Activated CD8-positive, alpha-beta memory T cell treated with anti-CD3 and anti-CD28 coated beads, Interleukin-2, amount 50 U/mL, for 24 hours (primary cell): Measurements from ENCODE around the gene ADGRB3.
"Not testable (repeated sequence)": the region's sequence is repeated elsewhere in the genome, so short reads cannot be mapped to it uniquely, and the experiment has no call there.

Source experiments
- DNase-seq: peaks from one replicate; pipeline ENCODE4 v3.0.0-alpha.2; 2020; ENCODE audit errors: extremely low read depth

The ADGRB3 gene

DNA sequence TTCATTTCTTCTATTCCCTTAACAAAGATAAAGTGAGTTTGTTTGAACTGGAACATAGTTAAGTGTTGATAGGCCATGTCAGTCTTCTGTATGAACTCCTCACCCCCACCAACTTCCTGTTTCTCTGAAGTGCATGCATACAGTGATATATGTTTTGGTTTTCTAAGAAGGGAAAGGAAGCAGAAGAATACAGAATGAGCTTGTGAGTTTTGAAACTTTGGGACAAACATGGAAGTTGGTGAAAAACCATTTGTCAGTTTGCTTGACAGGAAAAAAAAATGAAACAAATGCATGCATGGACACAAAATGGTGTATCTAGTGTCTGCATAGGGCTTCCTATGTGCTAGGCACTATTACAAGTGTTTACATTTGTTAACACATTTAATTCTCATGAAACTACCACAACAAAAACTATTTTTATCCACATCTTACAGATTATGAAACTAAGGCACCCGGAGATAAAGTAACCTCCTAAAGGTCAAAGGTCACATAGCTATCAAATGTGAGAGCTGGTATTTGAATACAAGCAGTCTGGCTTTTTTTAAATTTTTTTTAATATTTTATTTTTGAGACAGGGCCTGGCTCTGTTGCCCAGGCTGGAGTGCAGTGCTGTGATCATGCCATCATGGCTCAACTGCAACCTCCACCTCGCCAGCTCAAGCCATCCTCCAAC lies 105.9 kb downstream of the ADGRB3 start:
- no peak for DNase-seq

DNA sequence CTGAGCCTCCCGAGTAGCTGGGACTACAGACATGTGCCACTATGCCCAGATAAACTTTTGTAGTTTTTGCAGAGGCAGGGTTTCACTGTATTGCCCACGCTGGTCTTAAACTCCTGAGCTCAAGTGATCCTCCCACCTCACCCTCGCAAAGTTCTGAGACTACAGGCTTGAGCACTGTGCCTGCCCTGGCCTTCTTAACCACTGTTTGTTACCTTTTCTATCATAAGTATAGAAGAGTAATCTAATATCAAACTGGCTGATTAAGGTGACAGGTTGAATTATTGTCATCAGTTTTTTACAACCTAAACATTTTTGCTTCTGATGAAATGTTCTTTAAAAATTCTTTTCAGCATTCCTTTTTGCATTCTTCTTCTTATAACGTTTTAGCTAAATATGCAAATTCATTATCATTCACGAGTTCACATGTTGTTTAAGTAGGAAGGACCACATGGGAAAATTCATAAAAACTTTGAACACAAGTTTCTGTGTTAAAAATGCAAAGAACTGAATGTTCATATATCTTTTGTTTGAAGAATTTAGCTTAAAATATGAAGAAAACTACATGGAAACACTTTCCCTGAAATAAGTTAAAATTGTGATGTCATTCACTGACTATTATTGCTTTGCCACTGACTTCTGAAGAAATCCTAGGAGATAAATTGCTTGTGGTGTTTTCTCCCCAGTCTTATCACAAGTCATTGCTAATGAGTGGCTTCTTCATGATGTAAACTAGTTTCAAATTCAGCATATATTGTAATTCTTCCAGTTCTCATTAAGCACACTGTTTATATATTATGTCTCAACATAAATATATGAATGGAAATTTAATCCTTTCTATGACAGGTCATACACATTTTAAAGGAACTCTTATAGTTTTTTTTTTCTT lies 106.7 kb downstream of the ADGRB3 start:
- no peak for DNase-seq

DNA sequence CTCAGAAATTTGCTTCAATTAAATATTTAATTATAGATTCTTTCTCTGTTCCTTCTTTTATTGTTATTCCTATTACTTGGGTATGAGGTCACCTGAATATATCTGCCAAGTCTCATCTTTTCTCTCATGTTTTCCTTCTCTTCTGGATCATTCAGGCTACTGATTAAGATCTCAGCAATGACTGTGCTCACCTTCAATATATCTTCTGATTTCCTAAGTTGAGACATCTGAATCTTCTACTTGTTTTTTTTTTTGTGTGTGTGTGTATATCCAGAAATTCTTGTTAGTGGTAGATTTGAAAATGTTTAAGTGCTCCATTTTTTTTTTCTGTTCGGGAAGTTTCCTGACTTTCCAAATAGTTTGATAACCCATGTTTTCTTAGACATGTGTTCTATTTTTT lies 108.0 kb downstream of the ADGRB3 start:
- DNase-seq = no peak

DNA sequence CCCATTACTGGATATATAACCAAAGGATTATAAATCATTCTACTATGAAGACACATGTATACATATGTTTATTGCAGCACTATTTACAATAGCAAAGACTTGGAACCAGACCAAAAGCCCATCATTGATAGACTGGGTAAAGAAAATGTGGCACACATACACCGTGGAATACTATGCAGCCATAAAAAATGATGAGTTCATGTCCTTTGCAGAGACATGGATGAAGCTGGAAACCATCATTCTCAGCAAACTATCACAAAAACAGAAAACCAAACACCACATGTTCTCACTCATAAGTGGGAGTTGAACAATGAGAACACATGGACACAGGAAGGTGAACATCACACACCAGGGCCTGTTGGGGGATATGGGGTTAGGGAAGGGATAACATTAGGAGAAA lies 109.3 kb downstream of the ADGRB3 start:
- not testable (repeated sequence) for DNase-seq

DNA sequence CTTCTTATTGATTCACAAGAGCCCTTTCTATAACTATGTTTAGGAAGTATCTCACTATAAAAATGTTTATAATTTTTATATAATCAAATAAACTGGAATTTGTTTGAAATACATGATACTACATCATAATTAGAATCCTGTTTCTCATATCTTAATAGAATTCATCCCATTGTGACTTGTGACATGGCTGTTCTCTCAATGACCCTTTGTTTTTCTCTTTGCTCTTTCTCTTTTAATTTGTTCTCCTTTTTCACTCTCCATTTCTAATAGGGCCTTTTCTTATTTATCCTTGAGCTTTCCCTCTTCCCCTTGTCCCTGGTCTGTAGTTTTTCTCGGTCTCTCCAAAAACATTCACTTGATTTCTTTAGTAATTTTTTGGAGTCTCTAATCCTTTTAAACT lies 111.3 kb downstream of the ADGRB3 start:
- DNase-seq = no peak

DNA sequence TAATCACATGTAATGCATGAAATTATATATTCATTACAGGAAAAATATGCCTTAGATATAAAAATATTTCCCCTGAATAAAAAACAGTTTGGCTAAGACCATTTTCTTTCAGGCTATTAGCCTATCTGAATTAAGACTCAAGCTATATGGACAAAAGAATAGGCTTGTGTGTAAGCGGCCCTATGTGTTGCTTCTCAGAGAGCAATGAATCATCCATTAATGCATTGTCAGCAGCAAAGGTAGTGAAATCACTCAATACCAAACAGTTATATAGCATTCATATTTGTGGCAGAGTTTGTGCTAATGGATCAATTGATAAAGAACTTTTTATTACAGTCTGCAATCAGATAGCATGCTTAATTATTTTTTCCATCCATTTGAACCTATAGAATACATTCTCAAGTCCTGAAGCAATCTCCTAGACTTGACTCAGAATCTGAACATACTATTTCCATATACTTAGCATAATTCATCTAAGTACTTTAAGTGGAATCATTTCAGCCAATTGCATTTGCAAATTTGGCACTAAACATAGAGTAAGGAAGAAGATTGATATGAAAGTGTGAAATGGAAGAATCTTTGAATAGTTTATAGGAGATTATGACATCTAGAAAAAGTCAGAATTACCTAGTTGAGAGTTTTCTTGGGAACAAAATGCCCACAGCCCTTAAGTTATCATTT lies 112.2 kb downstream of the ADGRB3 start:
- no peak for DNase-seq

DNA sequence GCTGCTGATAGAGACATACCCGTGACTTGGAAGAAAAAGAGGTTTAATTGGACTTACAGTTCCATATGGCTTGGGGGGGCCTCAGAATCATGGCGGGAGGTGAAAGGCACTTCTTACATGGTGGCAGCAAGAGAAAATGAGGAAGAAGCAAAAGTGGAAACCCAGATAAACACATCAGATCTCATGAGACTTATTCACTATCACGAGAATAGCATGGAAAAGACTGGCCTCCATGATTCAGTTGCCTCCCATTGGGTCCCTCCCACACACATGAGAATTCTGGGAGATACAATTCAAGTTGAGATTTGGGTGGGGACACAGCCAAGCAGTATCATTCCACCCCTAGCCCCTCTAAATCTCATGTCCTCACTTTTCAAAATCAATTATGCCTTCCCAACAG lies 112.8 kb downstream of the ADGRB3 start:
- DNase-seq = not testable (repeated sequence)

DNA sequence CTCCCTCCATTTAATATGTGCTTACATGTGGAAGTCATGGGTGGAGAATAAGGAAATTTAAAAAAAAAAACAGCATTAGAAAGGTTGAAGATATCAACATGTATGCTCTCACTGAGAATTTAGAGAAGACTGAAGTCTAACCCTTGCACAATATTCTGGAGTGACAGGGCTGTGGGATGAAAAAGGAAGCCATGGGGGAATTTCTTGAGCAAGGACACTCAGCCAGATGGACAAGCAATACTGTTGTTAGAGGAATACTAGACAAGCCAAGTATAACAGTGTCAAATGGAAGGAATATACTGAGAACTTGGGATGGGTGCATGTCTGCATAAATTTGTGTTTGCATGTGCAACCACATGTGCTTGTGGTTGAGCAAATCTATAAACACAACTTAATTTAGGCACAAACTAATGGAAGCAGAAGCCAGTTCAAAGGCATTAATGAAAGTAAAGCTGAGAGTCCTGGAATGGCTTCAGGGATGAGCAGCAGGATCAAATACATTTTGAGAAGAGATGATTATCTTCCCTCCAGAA lies 119.7 kb downstream of the ADGRB3 start:
- no peak for DNase-seq

DNA sequence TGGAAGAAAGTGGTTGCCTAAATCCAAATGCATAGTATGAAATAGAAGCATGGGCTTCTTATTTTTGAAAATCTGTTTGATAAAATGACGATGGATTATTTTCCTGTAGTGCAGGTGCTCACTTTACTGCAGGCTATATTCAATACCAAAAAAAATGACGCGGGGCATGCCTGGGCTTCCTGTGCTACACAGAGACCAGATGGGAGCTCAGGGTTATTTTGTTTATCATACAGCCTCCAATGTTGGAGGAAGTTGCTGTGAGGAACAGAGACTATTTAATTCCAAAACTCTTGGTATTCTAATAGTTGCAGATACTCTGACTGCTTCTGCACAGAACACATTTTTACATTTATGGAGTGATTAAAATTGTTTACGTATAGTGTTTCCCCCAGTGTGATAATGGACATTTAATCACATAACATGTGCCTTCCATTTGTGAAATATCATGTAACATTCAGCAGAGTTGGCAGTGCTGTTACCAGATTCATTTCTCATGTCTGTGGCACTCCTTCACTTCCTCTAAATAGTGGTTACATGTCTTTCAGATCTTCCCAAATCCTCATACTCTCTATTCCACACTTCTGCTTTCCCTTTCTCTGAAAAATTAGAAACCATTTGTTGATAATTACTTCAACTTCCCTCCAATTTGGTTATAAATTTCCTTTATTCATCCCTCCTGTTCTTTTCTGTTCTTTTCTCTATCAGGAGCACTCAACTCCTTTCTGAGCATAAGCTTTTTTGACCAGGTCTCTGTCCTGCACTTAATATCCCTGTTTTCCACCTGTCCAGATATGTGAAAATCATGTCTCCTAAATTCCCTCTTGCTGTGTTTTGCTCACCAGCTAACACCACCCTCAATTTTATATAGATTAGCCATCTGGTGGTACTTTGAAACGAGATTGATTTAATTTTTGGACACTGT lies 121.6 kb downstream of the ADGRB3 start:
- no peak for DNase-seq

DNA sequence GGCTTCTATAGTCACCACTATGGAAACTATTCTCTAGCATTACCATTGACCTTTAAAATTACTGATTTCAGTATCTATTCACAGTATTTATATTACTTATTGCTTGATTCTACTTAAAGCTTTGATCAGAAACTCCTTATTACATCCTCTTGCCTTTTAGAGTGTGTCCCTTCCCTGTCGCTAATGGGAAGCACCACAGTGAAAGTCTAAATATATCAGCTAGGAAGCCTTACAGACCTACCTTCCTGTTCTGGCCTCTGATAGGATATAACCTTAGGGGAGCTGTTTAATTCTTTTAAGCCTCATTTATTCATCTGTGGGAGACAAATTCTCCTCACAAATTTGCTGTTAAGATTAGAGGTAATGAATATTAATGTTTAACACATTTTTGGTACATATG lies 122.7 kb downstream of the ADGRB3 start:
- no peak for DNase-seq

DNA sequence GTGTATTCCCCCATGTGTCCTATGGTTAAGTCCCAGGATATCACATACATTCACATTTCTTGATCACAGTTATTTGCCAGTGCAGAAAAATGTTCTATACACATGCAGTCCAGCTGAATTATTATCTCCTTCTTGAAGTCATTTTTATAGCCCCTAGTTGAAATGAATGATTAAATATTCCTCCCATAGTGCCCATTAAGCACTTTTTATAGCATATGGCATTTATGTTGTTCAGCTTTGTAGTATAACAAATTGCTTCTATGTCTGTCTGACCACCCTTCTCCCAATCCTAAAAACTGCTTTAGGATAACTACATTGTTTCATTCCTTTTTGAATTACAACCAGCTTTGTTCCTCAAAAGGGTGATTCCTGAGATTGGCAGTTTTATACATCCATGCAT lies 123.5 kb downstream of the ADGRB3 start:
- no peak for DNase-seq

DNA sequence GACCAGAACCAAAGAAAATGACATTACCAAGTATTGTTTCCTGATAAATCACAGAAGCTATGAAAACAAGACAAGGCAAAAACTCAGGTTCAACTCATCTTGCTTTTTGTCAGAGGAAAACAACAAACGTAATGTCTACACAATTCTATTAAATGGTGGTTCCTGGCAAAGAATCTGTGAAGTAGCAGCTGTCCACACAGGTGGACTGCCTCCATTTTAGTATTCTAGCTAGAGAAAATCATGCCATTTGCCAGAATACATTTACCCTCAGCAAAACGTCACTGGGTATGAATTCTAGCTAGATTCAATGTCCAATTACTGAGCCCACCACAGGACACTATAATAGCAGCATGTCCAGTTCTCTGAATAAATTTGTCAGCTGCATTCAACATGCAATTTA lies 125.4 kb downstream of the ADGRB3 start:
- no peak for DNase-seq

DNA sequence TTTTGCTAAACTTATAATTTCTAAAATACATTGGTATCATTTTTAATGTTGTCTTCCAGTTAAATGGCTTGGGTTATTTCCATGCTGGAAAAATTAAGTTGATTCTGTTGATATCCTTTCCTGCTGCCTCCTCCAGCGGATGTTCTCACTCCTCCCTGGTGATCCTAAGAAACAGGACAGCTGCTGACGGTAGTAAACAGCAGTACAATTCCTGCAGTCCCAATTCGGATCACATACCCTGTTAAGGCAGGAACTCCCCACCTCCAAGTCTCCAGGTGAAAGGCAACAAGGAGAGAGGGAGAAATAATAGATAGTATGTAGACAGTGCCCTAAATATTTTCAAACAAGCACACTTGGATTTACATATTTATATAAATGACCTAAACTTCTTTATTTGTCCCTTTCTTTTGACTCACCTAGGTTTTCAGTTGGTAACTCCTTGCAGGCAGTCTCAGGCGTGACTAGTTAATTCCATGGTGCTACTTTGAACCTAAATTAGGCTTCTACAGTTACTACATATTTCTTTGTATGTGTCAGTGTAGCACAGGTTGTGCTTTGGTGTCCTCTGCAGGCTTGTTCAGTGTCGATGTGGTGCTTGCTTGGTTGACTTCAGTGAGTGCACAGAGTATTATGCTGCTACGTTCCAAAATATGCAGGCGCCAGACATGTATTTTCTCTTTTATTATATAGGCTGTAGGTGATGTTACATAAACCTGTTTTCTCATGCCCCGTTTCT lies 126.0 kb downstream of the ADGRB3 start:
- DNase-seq = no peak

DNA sequence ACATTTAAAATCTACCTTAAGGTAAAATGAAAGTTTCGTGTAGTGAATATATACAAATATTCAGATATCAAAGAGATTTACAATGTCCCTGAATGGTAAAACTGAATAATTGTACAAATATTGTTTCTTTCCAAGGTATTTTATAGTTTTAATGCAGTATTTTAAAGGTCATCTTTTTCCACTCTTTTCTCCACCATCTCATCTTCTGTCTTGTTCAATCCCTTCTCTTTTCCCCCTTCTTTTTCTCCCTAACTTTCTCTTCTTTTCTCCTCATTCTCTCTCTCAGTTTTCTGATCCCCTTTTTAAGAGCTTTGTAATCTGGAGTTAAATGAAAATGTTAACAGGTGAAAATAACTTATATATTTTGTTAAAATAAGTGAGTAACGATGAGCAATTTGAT lies 126.9 kb downstream of the ADGRB3 start:
- DNase-seq = no peak

DNA sequence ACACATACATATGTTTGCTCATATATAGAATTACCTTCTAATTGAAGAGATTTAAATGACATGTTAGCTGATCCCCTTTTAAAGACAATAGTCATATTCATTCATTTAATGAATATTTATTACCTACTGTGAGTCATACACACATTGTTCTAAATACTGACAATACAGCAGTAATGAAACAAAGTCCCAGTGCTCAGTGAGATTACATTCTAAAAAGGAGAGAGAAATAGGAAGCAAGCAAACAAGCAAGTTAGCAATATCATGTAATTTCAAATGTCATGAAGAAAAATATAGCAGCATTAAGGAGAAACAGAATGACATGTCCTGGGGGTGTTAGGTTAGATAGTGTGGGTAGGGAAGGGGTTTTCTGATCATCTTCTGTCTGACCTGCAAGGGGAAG lies 136.3 kb downstream of the ADGRB3 start:
- no peak for DNase-seq

DNA sequence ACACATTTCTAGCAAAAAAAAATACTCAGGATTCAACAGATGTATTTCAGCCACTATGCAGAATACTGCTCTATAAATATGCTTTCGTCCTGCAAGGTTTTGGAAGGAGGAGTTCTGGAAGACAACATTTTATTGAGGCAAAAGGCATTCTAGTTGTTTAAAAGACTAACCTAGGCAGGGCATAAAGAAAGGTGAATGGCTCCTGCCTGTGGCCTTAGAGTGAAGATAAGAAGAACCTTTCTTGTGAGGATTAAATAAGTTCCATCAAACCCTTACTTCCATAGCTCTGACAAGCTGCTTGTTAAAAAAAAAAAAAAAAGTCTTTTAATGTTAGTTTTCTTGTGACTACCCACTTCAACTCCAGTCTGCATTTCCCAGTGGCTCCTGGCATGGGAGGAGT lies 139.8 kb downstream of the ADGRB3 start:
- no peak for DNase-seq

DNA sequence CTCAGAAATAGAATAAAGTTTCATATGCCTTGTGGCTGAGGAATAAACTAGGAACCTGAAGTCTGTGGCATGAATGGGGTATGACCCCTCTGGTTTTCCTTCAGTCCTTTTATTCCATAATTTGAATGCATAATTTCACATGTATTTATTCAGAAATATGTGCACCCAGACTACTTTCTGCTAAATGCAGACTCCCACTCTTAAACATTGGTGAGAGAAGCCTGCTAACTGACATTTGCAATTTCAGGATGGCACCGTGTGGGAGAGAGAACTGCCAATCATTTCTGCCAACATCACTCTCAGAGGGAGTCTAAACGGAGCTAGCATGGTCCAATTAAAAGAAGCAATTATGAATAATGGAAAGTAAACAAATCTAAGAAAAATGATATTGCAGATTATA lies 141.3 kb downstream of the ADGRB3 start:
- DNase-seq = no peak

DNA sequence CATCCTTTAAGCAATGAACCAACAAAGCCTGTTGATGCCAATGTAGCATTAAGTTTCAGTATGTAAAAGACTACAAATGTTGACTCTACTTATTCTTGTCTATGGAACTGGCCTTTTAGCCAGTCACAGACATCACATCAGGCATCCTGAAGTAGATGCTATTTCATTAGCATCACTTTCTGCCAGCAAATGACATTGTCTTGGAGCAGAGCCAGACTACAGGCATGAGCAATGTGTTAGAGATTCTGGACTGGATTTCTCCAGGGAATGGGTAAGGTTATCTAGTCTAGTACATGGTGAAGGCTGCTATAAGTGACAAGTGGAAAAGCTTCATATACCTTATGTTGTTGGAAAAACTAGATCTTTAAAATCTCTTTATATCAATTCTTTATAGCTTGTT lies 142.9 kb downstream of the ADGRB3 start:
- no peak for DNase-seq

DNA sequence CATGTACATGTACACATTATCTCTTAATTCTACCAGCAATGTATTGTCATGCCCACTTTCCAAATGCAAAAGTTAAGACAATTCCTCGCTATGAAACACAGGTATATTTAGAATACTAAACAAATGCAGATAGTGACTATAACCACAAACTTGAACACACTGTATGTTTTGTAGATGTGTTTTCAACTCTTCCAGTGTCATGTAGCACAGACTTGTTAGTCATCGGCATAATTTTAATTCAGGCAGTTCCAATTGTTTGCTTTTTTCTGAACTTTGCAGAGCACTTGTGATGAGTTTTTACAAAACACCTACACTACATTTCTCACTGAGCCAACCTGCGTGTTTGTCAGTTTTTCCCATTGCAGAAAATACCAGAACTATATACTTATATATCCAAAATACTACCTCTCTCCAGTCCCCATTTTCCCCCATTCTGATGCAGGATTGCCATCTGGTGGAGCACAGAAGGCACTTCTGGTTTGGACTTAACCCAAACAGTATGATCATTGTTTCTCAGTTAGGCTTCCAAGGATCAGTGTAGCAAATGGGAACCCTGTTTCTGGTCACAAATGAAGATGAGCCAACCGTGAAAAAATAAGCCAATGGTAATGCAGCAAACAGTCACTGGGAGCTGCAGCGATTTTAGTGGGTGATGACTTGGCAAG lies 143.4 kb downstream of the ADGRB3 start:
- DNase-seq = no peak

DNA sequence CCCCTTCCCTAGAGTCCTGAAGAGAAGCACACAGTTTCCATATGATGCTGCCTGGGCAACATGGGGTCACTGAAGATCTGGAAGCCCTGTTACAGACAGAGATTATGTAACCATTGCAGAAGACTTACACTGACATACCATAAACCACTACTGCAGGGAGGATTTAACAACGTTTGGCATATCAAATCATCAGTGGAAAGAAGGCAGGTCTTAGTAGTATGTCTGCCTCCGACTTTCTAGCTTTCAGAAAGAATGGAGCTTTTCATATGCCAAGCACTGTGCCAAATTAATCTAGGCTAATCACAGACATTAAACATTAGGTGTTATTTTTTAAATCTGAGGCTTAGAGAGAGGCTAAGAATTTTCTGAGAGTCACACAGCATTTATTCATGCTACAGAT lies 144.3 kb downstream of the ADGRB3 start:
- DNase-seq = no peak
